Measurements from ENCODE around the gene HSD11B1L.

The HSD11B1L gene

GRCh38 chr19:5706876-5707573 is 26.2 kb downstream of the HSD11B1L start:
- Histone ChIP-seq H3K4me2 (ENCODE audit: low read depth, low read length, poor library complexity, severe bottlenecking) (no peak overlapping the region), H2AFZ (ENCODE audit: low read depth, low read length, severe bottlenecking) (no peak overlapping the region), H3K27me3 (ENCODE audit: low read length) (no peaks in the 10 kb centered on the region), H3K79me2 (ENCODE audit: insufficient read depth, low read length) (no peaks in the 10 kb centered on the region), H3K4me3 (ENCODE audit: insufficient read depth, low read length, poor library complexity, severe bottlenecking) (no peak overlapping the region), H3F3A (ENCODE audit: insufficient read depth) (no peaks in the 10 kb centered on the region), H3K9me3 (ENCODE audit: insufficient read depth, low read length) (no peaks in the 10 kb centered on the region), H3K9ac (ENCODE audit: low read length) (no peak overlapping the region), H4K20me1 (ENCODE audit: low read depth, low read length) (no peaks in the 10 kb centered on the region), H3K27ac (ENCODE audit: low read depth, low read length) (no peak overlapping the region), H3K36me3 (ENCODE audit: low read length) (no peaks in the 10 kb centered on the region), H3K9me2 (replicated peaks; ENCODE audit: insufficient read depth, low read length) (no peaks in the 10 kb centered on the region)
- TF ChIP-seq CTCF (IDR thresholded peaks at IDR 0.05; ENCODE audit: insufficient read depth, low read length, poor library complexity, severe bottlenecking) = no peak
- no peak for TF ChIP-seq EZH2phosphoT487 (conservative IDR thresholded peaks at IDR 0.05; ENCODE audit: low read length)

- no peak overlapping the region for H3K4me2 ChIP-seq (ENCODE audit: low read depth, low read length, poor library complexity, severe bottlenecking)
- H2AFZ ChIP-seq (ENCODE audit: low read depth, low read length, severe bottlenecking) = no peak overlapping the region
- no peak overlapping the region for H3K27ac ChIP-seq (ENCODE audit: low read depth, low read length)
- no peaks in the 10 kb centered on the region for H3K27me3 ChIP-seq (ENCODE audit: low read length)
- no peaks in the 10 kb centered on the region for H3F3A ChIP-seq (ENCODE audit: insufficient read depth)
- no peak overlapping the region for H3K9ac ChIP-seq (ENCODE audit: low read length)
- H3K79me2 ChIP-seq (ENCODE audit: insufficient read depth, low read length) = no peaks in the 10 kb centered on the region
- no peak overlapping the region for H3K4me3 ChIP-seq (ENCODE audit: insufficient read depth, low read length, poor library complexity, severe bottlenecking)
- no peaks in the 10 kb centered on the region for H3K36me3 ChIP-seq (ENCODE audit: low read length)
- no peaks in the 10 kb centered on the region for H3K9me2 ChIP-seq (replicated peaks; ENCODE audit: insufficient read depth, low read length)
- TF ChIP-seq CTCF (IDR thresholded peaks at IDR 0.05; ENCODE audit: insufficient read depth, low read length, poor library complexity, severe bottlenecking) (no peak), EZH2phosphoT487 (conservative IDR thresholded peaks at IDR 0.05; ENCODE audit: low read length) (no peak)
- H3K9me3 ChIP-seq (ENCODE audit: insufficient read depth, low read length) = no peaks in the 10 kb centered on the region
- no peaks in the 10 kb centered on the region for H4K20me1 ChIP-seq (ENCODE audit: low read depth, low read length)
Measured at GRCh38 chr19:5707576-5708575, 27.0 kb downstream of the HSD11B1L start.

GRCh38 chr19:5711025-5711424 is 30.2 kb downstream of the HSD11B1L start:
- H3K27ac ChIP-seq (ENCODE audit: low read depth, low read length) = no peak overlapping the region
- peaks cover 3% of the 10 kb centered on the region; the same call in 1 of the 2 replicates for H4K20me1 ChIP-seq (ENCODE audit: low read depth, low read length)
- no peak overlapping the region for H2AFZ ChIP-seq (ENCODE audit: low read depth, low read length, severe bottlenecking)
- H3F3A ChIP-seq (ENCODE audit: insufficient read depth) = no peaks in the 10 kb centered on the region
- no peaks in the 10 kb centered on the region for H3K27me3 ChIP-seq (ENCODE audit: low read length)
- H3K9me3 ChIP-seq (ENCODE audit: insufficient read depth, low read length) = no peaks in the 10 kb centered on the region
- no peak overlapping the region for H3K9ac ChIP-seq (ENCODE audit: low read length)
- TF ChIP-seq CTCF (IDR thresholded peaks at IDR 0.05; ENCODE audit: insufficient read depth, low read length, poor library complexity, severe bottlenecking) (no peak), EZH2phosphoT487 (conservative IDR thresholded peaks at IDR 0.05; ENCODE audit: low read length) (no peak)
- H3K4me3 ChIP-seq (ENCODE audit: insufficient read depth, low read length, poor library complexity, severe bottlenecking) = no peak overlapping the region
- no peak overlapping the region for H3K4me2 ChIP-seq (ENCODE audit: low read depth, low read length, poor library complexity, severe bottlenecking)
- H3K79me2 ChIP-seq (ENCODE audit: insufficient read depth, low read length) = peaks cover 21% of the 10 kb centered on the region
- H3K9me2 ChIP-seq (replicated peaks; ENCODE audit: insufficient read depth, low read length) = no peaks in the 10 kb centered on the region
- H3K36me3 ChIP-seq (ENCODE audit: low read length) = no peaks in the 10 kb centered on the region
